ENCODE results near the gene ZNF837. TPM values are rescaled to one million over a fixed set of nuclear protein-coding genes. Genes with fewer than 3 reads are reported as not detected.

Gene ZNF837
- polyA plus RNA-seq, 2 of the 4 experiments (the other 2 are of a cell fraction) = 0.74 to 1.0 TPM

DNA sequence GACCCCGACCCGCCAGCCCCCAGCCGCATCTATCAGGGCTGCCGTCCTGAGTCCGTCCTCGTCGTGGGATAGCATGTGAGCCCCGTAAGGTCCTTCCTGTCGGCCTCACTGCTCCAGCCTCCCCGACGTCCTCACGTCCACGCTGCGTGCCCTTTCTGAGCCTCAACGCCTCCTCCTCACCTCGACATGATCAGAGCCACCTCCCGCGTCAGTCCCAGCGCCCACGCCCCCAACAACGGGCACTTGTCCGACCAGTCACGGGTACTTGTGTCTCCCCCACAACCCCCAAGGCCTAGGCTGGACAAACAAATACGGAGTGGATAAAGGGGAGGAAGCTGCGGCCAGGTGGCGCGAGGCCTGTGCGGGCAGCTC is 18.9 kb downstream of the ZNF837 start (continued):
- TF ChIP-seq HOXB5 (CRISPR knock-in tag; IDR thresholded peaks at IDR 0.05) (no peak; the same call in 1 of the 2 replicates), SREBF2 (IDR thresholded peaks at IDR 0.05) (no peak), JUNB (IDR thresholded peaks at IDR 0.05) (no peak), RARB (CRISPR knock-in tag; IDR thresholded peaks at IDR 0.05) (0 out of 2 replicates have a peak, but pooled peaks have one; percentile 53), KDM1A (IDR thresholded peaks at IDR 0.05; ENCODE audit: low read depth) (no peak), ZNF302 (CRISPR knock-in tag; IDR thresholded peaks at IDR 0.05) (no peak)
- TF ChIP-seq, protein P1, sequence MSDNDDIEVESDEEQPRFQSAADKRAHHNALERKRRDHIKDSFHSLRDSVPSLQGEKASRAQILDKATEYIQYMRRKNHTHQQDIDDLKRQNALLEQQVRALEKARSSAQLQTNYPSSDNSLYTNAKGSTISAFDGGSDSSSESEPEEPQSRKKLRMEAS (IDR thresholded peaks at IDR 0.05) = peak; percentile 66; the same call in 1 of the 2 replicates

DNA sequence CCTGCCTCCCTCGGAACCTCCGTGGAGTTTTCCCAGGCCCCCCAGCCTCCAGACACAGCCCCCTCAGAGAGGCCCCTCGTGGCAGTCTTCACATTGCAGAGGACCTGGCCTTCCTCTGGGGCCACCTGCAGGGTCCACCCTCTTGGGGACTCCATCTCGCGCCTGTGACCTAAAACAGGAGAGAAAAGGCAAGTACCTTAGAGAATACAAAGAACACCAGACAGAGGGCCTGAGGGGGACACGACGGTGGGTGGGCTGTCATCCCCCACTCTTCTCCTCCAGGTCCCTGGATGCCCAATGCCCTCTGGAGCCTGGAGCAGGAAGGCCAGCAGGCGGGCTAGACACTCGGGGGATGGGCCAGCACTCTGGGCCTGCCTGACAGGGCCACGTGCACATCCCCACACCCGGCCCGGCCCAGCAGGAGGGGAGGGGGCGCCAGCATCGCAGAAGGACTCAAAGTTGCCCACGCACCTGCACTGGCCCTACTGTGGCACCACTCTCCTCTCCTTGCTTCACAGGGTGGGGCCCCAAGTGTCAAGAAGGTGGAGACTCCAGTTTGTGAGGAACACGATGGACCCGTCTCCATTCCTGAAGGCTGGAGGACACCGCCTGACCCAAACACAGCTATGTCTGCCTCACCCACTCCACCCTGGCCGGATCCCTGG is 23.2 kb downstream of the ZNF837 start:
- H3K27ac ChIP-seq = no peak overlapping the region
- no peak for DNase-seq (ENCODE audit: low read depth in 1 of 2, low spot score in 1 of 2)
- 86% methylated on average over 17 of the region's 19 CpGs for WGBS (ENCODE audit: missing lambda C conversion rate)
- H3K4me3 ChIP-seq = no peak overlapping the region
- ATAC-seq = no peak
- FAIRE-seq = no peak
- CTCF ChIA-PET = interaction anchor here (1.3 kb wide), 1 partner anchor 14 kb away, joined by 4 read pairs; no protein-coding TSS in a partner anchor
- H3K4me1 ChIP-seq = peaks cover 7% of the 10 kb centered on the region; the same call in 1 of the 3 replicates
- peaks cover 4% of the 10 kb centered on the region; the same call in 1 of the 3 replicates for H3K9me3 ChIP-seq
- H3K4me2 ChIP-seq = no peak overlapping the region
- TF ChIP-seq, protein P2, sequence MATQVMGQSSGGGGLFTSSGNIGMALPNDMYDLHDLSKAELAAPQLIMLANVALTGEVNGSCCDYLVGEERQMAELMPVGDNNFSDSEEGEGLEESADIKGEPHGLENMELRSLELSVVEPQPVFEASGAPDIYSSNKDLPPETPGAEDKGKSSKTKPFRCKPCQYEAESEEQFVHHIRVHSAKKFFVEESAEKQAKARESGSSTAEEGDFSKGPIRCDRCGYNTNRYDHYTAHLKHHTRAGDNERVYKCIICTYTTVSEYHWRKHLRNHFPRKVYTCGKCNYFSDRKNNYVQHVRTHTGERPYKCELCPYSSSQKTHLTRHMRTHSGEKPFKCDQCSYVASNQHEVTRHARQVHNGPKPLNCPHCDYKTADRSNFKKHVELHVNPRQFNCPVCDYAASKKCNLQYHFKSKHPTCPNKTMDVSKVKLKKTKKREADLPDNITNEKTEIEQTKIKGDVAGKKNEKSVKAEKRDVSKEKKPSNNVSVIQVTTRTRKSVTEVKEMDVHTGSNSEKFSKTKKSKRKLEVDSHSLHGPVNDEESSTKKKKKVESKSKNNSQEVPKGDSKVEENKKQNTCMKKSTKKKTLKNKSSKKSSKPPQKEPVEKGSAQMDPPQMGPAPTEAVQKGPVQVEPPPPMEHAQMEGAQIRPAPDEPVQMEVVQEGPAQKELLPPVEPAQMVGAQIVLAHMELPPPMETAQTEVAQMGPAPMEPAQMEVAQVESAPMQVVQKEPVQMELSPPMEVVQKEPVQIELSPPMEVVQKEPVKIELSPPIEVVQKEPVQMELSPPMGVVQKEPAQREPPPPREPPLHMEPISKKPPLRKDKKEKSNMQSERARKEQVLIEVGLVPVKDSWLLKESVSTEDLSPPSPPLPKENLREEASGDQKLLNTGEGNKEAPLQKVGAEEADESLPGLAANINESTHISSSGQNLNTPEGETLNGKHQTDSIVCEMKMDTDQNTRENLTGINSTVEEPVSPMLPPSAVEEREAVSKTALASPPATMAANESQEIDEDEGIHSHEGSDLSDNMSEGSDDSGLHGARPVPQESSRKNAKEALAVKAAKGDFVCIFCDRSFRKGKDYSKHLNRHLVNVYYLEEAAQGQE (IDR thresholded peaks at IDR 0.05) = no peak
- TF ChIP-seq GATA3 (IDR thresholded peaks at IDR 0.05; ENCODE audit: borderline replicate concordance) (no peak), RARB (CRISPR knock-in tag; IDR thresholded peaks at IDR 0.05) (no peak), RNF2 (IDR thresholded peaks at IDR 0.05; ENCODE audit: borderline replicate concordance, low read depth) (no peak), TFCP2L1 (CRISPR knock-in tag; IDR thresholded peaks at IDR 0.05) (no peak), CHD2 (IDR thresholded peaks at IDR 0.05; ENCODE audit: low read length, partially characterized antibody) (no peak), POLR2A (IDR thresholded peaks at IDR 0.05; ENCODE audit: low read length) (no peak), KDM5A (IDR thresholded peaks at IDR 0.05) (no peak), NPAS2 (CRISPR knock-in tag; IDR thresholded peaks at IDR 0.05; ENCODE audit: borderline replicate concordance) (no peak), HOXB5 (CRISPR knock-in tag; IDR thresholded peaks at IDR 0.05) (no peak)
- TF ChIP-seq, protein P3, sequence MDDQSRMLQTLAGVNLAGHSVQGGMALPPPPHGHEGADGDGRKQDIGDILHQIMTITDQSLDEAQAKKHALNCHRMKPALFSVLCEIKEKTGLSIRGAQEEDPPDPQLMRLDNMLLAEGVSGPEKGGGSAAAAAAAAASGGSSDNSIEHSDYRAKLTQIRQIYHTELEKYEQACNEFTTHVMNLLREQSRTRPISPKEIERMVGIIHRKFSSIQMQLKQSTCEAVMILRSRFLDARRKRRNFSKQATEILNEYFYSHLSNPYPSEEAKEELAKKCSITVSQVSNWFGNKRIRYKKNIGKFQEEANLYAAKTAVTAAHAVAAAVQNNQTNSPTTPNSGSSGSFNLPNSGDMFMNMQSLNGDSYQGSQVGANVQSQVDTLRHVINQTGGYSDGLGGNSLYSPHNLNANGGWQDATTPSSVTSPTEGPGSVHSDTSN (IDR thresholded peaks at IDR 0.05) = no peak
- TF ChIP-seq, protein P4, sequence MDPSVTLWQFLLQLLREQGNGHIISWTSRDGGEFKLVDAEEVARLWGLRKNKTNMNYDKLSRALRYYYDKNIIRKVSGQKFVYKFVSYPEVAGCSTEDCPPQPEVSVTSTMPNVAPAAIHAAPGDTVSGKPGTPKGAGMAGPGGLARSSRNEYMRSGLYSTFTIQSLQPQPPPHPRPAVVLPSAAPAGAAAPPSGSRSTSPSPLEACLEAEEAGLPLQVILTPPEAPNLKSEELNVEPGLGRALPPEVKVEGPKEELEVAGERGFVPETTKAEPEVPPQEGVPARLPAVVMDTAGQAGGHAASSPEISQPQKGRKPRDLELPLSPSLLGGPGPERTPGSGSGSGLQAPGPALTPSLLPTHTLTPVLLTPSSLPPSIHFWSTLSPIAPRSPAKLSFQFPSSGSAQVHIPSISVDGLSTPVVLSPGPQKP (IDR thresholded peaks at IDR 0.05; ENCODE audit: low read depth, low read length) = no peak
- POLR2A ChIA-PET = no interaction called here

DNA sequence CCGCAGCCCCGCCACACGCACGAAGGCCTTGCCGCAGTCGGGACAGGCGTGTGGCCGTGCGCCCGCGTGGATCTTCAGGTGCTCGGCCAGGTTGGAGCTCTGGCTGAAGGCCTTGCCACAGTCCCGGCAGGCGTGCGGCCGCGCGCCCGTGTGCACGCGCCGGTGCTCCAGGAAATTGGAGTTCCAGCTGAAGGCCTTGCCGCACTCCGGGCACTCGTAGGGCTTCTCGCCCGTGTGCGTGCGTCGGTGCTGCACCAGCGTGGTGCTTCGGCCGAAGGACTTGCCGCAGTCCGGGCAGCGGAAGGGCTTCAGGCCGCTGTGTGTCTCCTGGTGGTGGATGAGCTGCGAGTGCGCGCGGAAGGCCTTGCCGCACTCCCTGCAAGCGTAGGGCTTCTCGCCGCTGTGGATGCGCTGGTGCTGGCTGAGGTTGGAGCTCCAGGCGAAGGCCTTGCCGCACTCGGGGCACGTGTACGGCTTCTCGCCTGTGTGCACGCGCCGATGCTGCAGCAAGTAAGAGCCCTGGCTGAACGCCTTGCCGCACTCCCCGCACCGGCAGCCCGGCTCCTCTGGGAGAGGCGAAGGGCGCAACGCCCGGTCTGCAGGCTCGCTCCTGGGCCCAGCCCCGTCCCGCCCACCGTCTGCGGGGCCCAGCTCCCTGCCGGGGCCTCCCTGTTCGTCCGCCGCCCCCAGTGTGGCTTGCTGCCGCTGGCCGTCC is 23.9 kb downstream of the ZNF837 start:
- ChIA-PET POLR2A (no interaction called here), CTCF (interaction anchor here (1.3 kb wide), 1 partner anchor 14 kb away, joined by 4 read pairs; no protein-coding TSS in a partner anchor)
- 96% methylated on average over 49 of the region's 75 CpGs for WGBS (ENCODE audit: missing lambda C conversion rate)
- ATAC-seq = no peak
- peaks cover 4% of the 10 kb centered on the region; the same call in 1 of the 3 replicates for H3K9me3 ChIP-seq
- FAIRE-seq = no peak
- H3K4me1 ChIP-seq = peaks cover 7% of the 10 kb centered on the region; the same call in 1 of the 3 replicates
- H3K4me3 ChIP-seq = no peak overlapping the region
- DNase-seq (ENCODE audit: low read depth in 1 of 2, low spot score in 1 of 2) = no peak
- TF ChIP-seq, protein P5, sequence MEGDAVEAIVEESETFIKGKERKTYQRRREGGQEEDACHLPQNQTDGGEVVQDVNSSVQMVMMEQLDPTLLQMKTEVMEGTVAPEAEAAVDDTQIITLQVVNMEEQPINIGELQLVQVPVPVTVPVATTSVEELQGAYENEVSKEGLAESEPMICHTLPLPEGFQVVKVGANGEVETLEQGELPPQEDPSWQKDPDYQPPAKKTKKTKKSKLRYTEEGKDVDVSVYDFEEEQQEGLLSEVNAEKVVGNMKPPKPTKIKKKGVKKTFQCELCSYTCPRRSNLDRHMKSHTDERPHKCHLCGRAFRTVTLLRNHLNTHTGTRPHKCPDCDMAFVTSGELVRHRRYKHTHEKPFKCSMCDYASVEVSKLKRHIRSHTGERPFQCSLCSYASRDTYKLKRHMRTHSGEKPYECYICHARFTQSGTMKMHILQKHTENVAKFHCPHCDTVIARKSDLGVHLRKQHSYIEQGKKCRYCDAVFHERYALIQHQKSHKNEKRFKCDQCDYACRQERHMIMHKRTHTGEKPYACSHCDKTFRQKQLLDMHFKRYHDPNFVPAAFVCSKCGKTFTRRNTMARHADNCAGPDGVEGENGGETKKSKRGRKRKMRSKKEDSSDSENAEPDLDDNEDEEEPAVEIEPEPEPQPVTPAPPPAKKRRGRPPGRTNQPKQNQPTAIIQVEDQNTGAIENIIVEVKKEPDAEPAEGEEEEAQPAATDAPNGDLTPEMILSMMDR (IDR thresholded peaks at IDR 0.05) = no peak
- TF ChIP-seq JUNB (IDR thresholded peaks at IDR 0.05) (no peak), MAZ (IDR thresholded peaks at IDR 0.05; ENCODE audit: borderline replicate concordance, low read depth, low read length) (no peak), RARB (CRISPR knock-in tag; IDR thresholded peaks at IDR 0.05) (no peak), BHLHE40 (IDR thresholded peaks at IDR 0.05; ENCODE audit: low read depth, low read length) (no peak), HOXB13 (CRISPR knock-in tag; IDR thresholded peaks at IDR 0.05; ENCODE audit: low read depth) (no peak), CHD2 (IDR thresholded peaks at IDR 0.05; ENCODE audit: low read length, partially characterized antibody) (no peak)
- no peak overlapping the region for H3K27ac ChIP-seq
- no peak overlapping the region for H3K4me2 ChIP-seq
